Left ventricle myocardium inferior (tissue), 1 donor: ENCODE measurements around the gene MAP3K13. TPM values are rescaled to one million over a fixed set of nuclear protein-coding genes. Genes with fewer than 3 reads are reported as not detected.

Experiments
- DNase-seq: peaks from one replicate; pipeline ENCODE4 v3.0.0-alpha.2; 2020
- H3K27ac ChIP-seq: fragments of 200-600 bp; replicated peaks from 2 replicates; pipeline ENCODE4 v1.8.0; 2021
- H3K27me3 ChIP-seq: fragments of 200-600 bp; 2 replicates; pipeline ENCODE4 v1.8.0; 2021; ENCODE audit warnings: low read depth
- H3K36me3 ChIP-seq: fragments of 200-600 bp; 2 replicates; pipeline ENCODE4 v1.8.0; 2021
- H3K4me1 ChIP-seq: fragments of 200-600 bp; 2 replicates; pipeline ENCODE4 v1.8.0; 2021
- H3K4me3 ChIP-seq: fragments of 200-600 bp; 2 replicates; pipeline ENCODE4 v1.8.0; 2021; ENCODE audit warnings: mild to moderate bottlenecking, moderate library complexity
- H3K9me3 ChIP-seq: fragments of 200-600 bp; replicated peaks from 2 replicates; pipeline ENCODE4 v1.8.0; 2021
- CTCF ChIP-seq: fragments of 200-600 bp; IDR thresholded peaks from 2 replicates; pipeline ENCODE4 v1.8.0; 2021; ENCODE audit warnings: antibody characterized with exemption, mild to moderate bottlenecking, borderline replicate concordance
- intact Hi-C: fragments of 100-400 bp; cut with micrococcal nuclease; formaldehyde crosslinking; loops from one replicate; pipeline ENCODE4 v1.11.0; 2022
- total RNA-seq: library from RNA; stranded (reverse); fragmentation: NEBNext Ultra II Directional; extraction: Animal tissue kit (Norgen Biotek cat#: 25700); gene quantifications from one replicate; pipeline ENCODE4 v1.2.1, GENCODE V29; 2021
- donor health status: DM: no; HTN: yes; CAD: no; lungs with severe emphysema.

Gene MAP3K13
- total RNA-seq, 1 donor from 2014 or later: 8.4 TPM

GRCh38 chr3:185401319-185401955 is 38.5 kb downstream of the MAP3K13 start:
- intact Hi-C loops: no loop called here
- Histone ChIP-seq H3K9me3 (no peaks in the 10 kb centered on the region), H3K36me3 (no peaks in the 10 kb centered on the region), H3K4me3 (no peak overlapping the region), H3K27me3 (no peaks in the 10 kb centered on the region), H3K27ac (no peak overlapping the region), H3K4me1 (peaks cover 17% of the 10 kb centered on the region)
- no peak for TF ChIP-seq CTCF
- DNase-seq: no peak

- no peak for DNase-seq
- intact Hi-C loops: no loop called here
- TF ChIP-seq CTCF: no peak
- Histone ChIP-seq H3K9me3 (no peaks in the 10 kb centered on the region), H3K4me1 (peaks cover 18% of the 10 kb centered on the region), H3K36me3 (no peaks in the 10 kb centered on the region), H3K27me3 (no peaks in the 10 kb centered on the region), H3K4me3 (no peak overlapping the region), H3K27ac (no peak overlapping the region)
Measured at GRCh38 chr3:185402561-185402960, 39.6 kb downstream of the MAP3K13 start.

GRCh38 chr3:185403002-185403401 is 40.1 kb downstream of the MAP3K13 start:
- intact Hi-C loops: no loop called here
- no peaks in the 10 kb centered on the region for H3K27me3 ChIP-seq
- no peak overlapping the region for H3K4me3 ChIP-seq
- H3K4me1 ChIP-seq: peaks cover 18% of the 10 kb centered on the region
- no peaks in the 10 kb centered on the region for H3K36me3 ChIP-seq
- TF ChIP-seq CTCF: no peak
- H3K27ac ChIP-seq: no peak overlapping the region
- H3K9me3 ChIP-seq: no peaks in the 10 kb centered on the region
- no peak for DNase-seq

GRCh38 chr3:185405243-185405642 is 42.3 kb downstream of the MAP3K13 start:
- no peak for TF ChIP-seq CTCF
- intact Hi-C loops: no loop called here
- no peaks in the 10 kb centered on the region for H3K9me3 ChIP-seq

GRCh38 chr3:185405664-185406063 is 42.7 kb downstream of the MAP3K13 start:
- Histone ChIP-seq H3K27ac (no peak overlapping the region), H3K27me3 (no peaks in the 10 kb centered on the region), H3K9me3 (no peaks in the 10 kb centered on the region), H3K36me3 (no peaks in the 10 kb centered on the region), H3K4me3 (no peak overlapping the region), H3K4me1 (peaks cover 18% of the 10 kb centered on the region)
- no peak for DNase-seq
- intact Hi-C loops: no loop called here
- no peak for TF ChIP-seq CTCF

More at GRCh38 chr3:185405243-185405642, 42.3 kb downstream of the MAP3K13 start:
- peaks cover 18% of the 10 kb centered on the region for H3K4me1 ChIP-seq
- H3K27me3 ChIP-seq: no peaks in the 10 kb centered on the region
- no peak overlapping the region for H3K4me3 ChIP-seq
- no peak overlapping the region for H3K27ac ChIP-seq
- DNase-seq: no peak
- H3K36me3 ChIP-seq: no peaks in the 10 kb centered on the region
